Measurements from ENCODE around the gene DNAAF9.
"Not testable (repeated sequence)": the region's sequence is repeated elsewhere in the genome, so short reads cannot be mapped to it uniquely, and the experiment has no call there.

DNA sequence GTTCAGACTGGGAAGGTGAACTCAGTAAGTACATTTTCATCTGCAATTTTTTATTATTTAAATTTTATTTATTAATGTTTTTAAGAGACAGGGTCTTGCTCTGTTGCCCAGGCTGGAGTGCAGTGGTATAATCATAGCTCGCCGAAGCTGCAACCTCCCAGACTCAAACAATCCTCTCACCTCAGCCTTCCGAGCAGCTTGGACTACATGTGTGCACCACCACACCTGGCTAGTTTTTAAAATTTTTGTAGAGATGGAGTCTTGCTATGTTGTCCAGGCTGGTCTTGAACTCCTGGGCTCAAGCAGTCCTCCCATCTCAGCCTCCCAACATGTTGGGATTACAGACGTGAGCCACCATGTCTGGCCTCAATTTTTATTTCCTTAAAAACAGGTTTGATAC is 19.3 kb upstream of the DNAAF9 start:
- TF ChIP-seq POLR2A, POLR2AphosphoS5, TAF1, SPI1, POU2F2 (IDR thresholded peaks at IDR 0.05; ENCODE audit: low read depth, low read length): not testable (repeated sequence)

Measured in GM12891 (cell line).